ENCODE results near the gene CYFIP1.

Gene CYFIP1

GRCh38 chr15:22888120-22888859 lies 91.9 kb downstream of the CYFIP1 start:
- DNase-seq (ENCODE audit: low read depth, low spot score), result peak; percentile 93
- in situ Hi-C loops (cut with HindIII; ENCODE audit: low sequenced_read_pairs), result no loop called here
- no peak for TF ChIP-seq CTCF (IDR thresholded peaks at IDR 0.05; ENCODE audit: low read depth, low read length)
- H3K4me3 ChIP-seq (ENCODE audit: low read depth, low read length), result no peak overlapping the region

GRCh38 chr15:22887157-22887951 lies 92.8 kb downstream of the CYFIP1 start:
- in situ Hi-C loops (cut with HindIII; ENCODE audit: low sequenced_read_pairs), result no loop called here
- no peak overlapping the region for H3K4me3 ChIP-seq (ENCODE audit: low read depth, low read length)
- peak; percentile 67 for DNase-seq (ENCODE audit: low read depth, low spot score)
- no peak for TF ChIP-seq CTCF (IDR thresholded peaks at IDR 0.05; ENCODE audit: low read depth, low read length)

GRCh38 chr15:22885120-22885519 lies 95.0 kb downstream of the CYFIP1 start:
- no peak for DNase-seq (ENCODE audit: low read depth, low spot score)
- in situ Hi-C loops (cut with HindIII; ENCODE audit: low sequenced_read_pairs), result no loop called here
- no peak overlapping the region for H3K4me3 ChIP-seq (ENCODE audit: low read depth, low read length)
- TF ChIP-seq CTCF (IDR thresholded peaks at IDR 0.05; ENCODE audit: low read depth, low read length), result no peak

GRCh38 chr15:22884344-22884743 lies 95.8 kb downstream of the CYFIP1 start:
- DNase-seq (ENCODE audit: low read depth, low spot score), result no peak
- H3K4me3 ChIP-seq (ENCODE audit: low read depth, low read length), result no peak overlapping the region
- peak; percentile 33 for TF ChIP-seq CTCF (IDR thresholded peaks at IDR 0.05; ENCODE audit: low read depth, low read length)
- in situ Hi-C loops (cut with HindIII; ENCODE audit: low sequenced_read_pairs), result no loop called here

- no peak for TF ChIP-seq CTCF (IDR thresholded peaks at IDR 0.05; ENCODE audit: low read depth, low read length)
- in situ Hi-C loops (cut with HindIII; ENCODE audit: low sequenced_read_pairs), result no loop called here
Observed at GRCh38 chr15:22883196-22883595, 97.0 kb downstream of the CYFIP1 start.

GRCh38 chr15:22881739-22882440 lies 98.3 kb downstream of the CYFIP1 start:
- H3K4me3 ChIP-seq (ENCODE audit: low read depth, low read length), result no peak overlapping the region
- TF ChIP-seq CTCF (IDR thresholded peaks at IDR 0.05; ENCODE audit: low read depth, low read length), result no peak
- in situ Hi-C loops (cut with HindIII; ENCODE audit: low sequenced_read_pairs), result no loop called here
- DNase-seq (ENCODE audit: low read depth, low spot score), result no peak

More at GRCh38 chr15:22883196-22883595, 97.0 kb downstream of the CYFIP1 start:
- H3K4me3 ChIP-seq (ENCODE audit: low read depth, low read length), result no peak overlapping the region
- no peak for DNase-seq (ENCODE audit: low read depth, low spot score)
